GM12872 (cell line): ENCODE results near the gene GNAQ.

Source experiments
- TF ChIP-seq, protein P1 (sequence below): IDR thresholded peaks from 3 replicates; pipeline ENCODE4 v1.5.1; 2011; ENCODE audit warnings: low read depth, mild to moderate bottlenecking, low read length, moderate library complexity; ENCODE audit not compliant: insufficient read depth

Gene GNAQ

DNA sequence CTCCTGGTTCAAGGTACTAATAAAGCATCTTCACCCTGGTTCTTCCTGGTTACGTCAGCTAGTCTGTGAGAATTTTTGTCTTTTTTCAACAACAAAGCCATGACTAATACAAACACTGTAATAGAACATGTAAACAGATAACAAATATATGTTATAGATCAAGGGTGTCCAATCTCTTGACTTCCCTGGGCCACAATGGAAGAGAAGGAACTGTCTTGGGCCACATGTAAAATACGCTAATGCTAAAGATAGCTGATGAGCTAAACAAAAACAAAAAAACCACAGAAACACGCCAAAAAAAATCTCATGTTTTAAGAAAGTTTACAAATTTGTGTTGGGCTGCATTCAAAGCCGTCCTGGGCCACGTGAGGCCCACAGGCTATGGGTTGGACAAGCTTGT, 259.0 kb downstream of the GNAQ start:
- TF ChIP-seq, protein P1, sequence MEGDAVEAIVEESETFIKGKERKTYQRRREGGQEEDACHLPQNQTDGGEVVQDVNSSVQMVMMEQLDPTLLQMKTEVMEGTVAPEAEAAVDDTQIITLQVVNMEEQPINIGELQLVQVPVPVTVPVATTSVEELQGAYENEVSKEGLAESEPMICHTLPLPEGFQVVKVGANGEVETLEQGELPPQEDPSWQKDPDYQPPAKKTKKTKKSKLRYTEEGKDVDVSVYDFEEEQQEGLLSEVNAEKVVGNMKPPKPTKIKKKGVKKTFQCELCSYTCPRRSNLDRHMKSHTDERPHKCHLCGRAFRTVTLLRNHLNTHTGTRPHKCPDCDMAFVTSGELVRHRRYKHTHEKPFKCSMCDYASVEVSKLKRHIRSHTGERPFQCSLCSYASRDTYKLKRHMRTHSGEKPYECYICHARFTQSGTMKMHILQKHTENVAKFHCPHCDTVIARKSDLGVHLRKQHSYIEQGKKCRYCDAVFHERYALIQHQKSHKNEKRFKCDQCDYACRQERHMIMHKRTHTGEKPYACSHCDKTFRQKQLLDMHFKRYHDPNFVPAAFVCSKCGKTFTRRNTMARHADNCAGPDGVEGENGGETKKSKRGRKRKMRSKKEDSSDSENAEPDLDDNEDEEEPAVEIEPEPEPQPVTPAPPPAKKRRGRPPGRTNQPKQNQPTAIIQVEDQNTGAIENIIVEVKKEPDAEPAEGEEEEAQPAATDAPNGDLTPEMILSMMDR, result no peak

GRCh38 chr9:77771171-77771570, 260.4 kb downstream of the GNAQ start:
- TF ChIP-seq, protein P1, result no peak

DNA sequence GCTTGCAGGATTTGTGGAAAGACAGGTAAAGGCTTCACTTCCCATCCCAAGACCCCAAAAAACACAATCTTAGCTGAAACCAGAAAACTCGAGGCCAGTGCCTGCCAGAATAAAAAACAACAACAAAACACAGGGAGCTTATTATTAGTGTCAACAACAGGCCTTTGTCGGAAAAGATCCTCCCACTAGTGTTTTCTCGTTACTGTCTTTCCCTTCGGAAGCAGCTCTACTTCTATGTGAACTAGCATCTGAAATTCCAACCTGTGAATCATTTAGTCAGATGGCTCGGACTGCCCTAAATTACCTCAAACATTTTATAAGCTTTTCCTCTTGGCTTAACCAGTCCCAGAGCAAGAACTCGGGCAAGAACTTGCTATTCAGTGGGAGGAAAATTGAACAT, 261.3 kb downstream of the GNAQ start:
- TF ChIP-seq, protein P1, result no peak

GRCh38 chr9:77769246-77769645, 262.4 kb downstream of the GNAQ start:
- TF ChIP-seq, protein P1, result no peak

GRCh38 chr9:77766587-77766986, 265.0 kb downstream of the GNAQ start:
- TF ChIP-seq, protein P1, result no peak

- TF ChIP-seq, protein P1, result no peak
Measured at GRCh38 chr9:77765781-77766259, 265.8 kb downstream of the GNAQ start.

GRCh38 chr9:77764894-77765780, 266.5 kb downstream of the GNAQ start:
- TF ChIP-seq, protein P1, result peak; percentile 38; the same call in 2 of the 3 replicates
